ENCODE results near the gene SYNE1.

The SYNE1 gene

DNA sequence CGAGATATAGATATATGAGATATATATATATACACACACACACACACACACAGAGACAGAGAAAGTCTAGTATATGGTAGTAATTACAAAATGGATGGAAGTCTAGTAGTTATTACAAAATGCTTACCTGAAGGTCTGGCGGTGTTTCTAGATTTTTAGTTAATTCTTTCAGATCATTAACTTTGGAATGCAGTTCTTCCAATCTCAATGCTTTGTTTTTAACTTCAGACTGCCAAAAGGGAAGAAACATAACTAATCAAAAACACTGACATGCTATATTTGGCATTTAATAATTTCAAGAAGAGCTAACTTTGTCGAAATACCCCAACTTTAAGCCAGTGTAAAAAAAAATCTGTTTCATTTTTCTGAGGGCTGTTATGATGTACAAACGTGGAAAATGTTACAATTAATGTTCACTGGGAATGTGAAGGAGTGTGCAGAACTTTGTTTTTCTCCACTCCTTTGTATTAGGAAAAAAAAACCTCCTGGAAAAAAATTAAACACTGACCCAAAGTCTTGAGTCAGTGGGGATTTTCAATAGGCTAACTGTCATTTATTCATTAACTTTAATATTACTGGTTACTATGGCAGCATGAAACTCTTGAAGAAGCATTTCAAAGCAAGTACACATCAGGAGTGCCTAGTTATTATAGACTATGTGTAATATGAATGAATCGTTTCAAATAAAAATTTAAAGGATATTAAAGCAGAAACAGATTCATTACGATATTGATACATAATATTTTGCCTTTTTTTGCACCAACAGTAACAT is 232.9 kb downstream of the SYNE1 start:
- TF ChIP-seq, protein P1, sequence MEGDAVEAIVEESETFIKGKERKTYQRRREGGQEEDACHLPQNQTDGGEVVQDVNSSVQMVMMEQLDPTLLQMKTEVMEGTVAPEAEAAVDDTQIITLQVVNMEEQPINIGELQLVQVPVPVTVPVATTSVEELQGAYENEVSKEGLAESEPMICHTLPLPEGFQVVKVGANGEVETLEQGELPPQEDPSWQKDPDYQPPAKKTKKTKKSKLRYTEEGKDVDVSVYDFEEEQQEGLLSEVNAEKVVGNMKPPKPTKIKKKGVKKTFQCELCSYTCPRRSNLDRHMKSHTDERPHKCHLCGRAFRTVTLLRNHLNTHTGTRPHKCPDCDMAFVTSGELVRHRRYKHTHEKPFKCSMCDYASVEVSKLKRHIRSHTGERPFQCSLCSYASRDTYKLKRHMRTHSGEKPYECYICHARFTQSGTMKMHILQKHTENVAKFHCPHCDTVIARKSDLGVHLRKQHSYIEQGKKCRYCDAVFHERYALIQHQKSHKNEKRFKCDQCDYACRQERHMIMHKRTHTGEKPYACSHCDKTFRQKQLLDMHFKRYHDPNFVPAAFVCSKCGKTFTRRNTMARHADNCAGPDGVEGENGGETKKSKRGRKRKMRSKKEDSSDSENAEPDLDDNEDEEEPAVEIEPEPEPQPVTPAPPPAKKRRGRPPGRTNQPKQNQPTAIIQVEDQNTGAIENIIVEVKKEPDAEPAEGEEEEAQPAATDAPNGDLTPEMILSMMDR (IDR thresholded peaks at IDR 0.05; ENCODE audit: borderline replicate concordance, control extremely low read depth, extremely low read depth, insufficient read depth, missing control alignments), result no peak
- DNase-seq (ENCODE audit: low spot score), result no peak
- in situ Hi-C loops (cut with MboI; ENCODE audit: low sequenced_read_pairs, unreplicated experiment), result no loop called here

DNA sequence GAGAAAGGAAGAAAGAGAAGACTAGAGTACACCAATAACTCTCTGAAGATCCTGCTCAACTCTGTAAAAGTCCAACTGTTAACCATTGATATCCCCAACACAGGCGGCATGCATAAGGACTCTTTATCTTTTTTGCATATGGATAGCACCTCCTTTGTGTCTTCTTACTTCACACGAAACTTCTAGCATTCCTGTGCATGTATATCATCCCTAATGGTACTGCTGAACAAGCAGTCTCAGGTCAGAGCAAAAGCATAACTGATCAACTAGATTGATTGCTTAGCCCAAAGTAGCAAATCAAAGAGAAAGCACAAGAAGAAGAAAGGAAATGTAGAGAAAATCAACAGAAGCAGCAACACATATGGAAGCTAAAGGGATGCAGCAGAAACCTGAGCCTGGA is 234.4 kb downstream of the SYNE1 start:
- no peak for DNase-seq (ENCODE audit: low spot score)
- in situ Hi-C loops (cut with MboI; ENCODE audit: low sequenced_read_pairs, unreplicated experiment), result no loop called here

DNA sequence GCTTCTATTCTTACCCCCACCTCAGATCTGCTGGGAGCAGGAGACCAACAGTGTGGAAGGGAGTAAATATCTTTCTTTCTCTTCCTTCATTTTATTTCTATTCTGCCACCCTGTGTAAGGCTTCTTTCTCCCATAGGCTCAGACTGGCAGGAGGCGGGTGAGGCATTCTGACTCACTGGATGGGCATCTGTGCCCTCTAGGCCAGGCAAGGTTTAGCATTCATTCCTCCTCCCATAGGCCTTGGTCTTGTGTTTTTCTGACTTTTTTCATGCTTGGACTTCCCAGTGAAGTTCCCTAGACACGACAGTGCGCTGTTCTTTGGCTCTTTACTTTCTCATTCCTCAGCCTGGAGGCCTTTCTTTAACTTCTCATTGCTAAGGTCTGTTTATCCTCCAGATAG is 235.2 kb downstream of the SYNE1 start:
- TF ChIP-seq, protein P1 (IDR thresholded peaks at IDR 0.05; ENCODE audit: borderline replicate concordance, control extremely low read depth, extremely low read depth, insufficient read depth, missing control alignments), result no peak
- no peak for DNase-seq (ENCODE audit: low spot score)
- in situ Hi-C loops (cut with MboI; ENCODE audit: low sequenced_read_pairs, unreplicated experiment), result no loop called here

More for the DNA sequence above, 234.4 kb downstream of the SYNE1 start:
- TF ChIP-seq, protein P1 (IDR thresholded peaks at IDR 0.05; ENCODE audit: borderline replicate concordance, control extremely low read depth, extremely low read depth, insufficient read depth, missing control alignments), result no peak

DNA sequence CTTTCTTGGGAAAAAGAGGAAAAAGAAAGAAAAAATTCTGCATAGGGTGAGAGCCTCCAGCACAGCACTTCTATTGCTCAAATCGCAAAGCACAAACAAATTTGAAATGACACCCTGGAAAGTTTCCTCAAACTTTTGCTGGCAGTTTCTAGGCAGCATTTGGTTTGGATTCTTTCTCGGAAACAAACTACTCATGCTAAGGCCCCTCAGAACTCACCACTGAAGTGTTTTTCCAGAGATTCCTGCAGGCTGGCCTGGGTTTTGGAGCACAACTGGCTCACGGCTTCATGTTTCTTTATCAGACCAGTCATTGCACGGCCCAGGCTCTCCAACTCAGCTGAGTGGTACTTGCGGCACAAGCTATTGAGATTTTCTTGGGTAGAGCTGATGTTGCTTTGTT is 237.8 kb downstream of the SYNE1 start:
- in situ Hi-C loops (cut with MboI; ENCODE audit: low sequenced_read_pairs, unreplicated experiment), result no loop called here
- no peak for DNase-seq (ENCODE audit: low spot score)
- TF ChIP-seq, protein P1 (IDR thresholded peaks at IDR 0.05; ENCODE audit: borderline replicate concordance, control extremely low read depth, extremely low read depth, insufficient read depth, missing control alignments), result no peak

DNA sequence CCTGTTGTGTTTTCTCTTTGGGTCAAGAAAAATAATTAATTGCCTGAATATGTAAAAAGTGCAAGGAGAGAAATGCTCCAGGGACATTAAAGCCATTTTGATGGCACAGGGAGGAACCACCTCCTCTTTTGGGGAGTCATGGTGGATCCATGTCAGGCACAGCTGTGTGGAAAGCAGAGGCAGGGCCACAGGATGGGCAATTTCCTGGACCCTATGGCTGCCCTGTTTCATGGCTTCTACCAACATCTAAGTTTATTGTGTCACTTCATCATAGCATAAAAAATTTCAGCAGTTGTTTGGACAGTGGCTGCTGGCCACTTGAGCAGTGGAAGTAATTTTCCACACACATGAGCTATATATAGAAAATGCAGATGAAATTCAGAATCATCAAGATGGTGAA is 238.2 kb downstream of the SYNE1 start:
- in situ Hi-C loops (cut with MboI; ENCODE audit: low sequenced_read_pairs, unreplicated experiment), result no loop called here
- TF ChIP-seq, protein P1 (IDR thresholded peaks at IDR 0.05; ENCODE audit: borderline replicate concordance, control extremely low read depth, extremely low read depth, insufficient read depth, missing control alignments), result no peak
- DNase-seq (ENCODE audit: low spot score), result no peak

DNA sequence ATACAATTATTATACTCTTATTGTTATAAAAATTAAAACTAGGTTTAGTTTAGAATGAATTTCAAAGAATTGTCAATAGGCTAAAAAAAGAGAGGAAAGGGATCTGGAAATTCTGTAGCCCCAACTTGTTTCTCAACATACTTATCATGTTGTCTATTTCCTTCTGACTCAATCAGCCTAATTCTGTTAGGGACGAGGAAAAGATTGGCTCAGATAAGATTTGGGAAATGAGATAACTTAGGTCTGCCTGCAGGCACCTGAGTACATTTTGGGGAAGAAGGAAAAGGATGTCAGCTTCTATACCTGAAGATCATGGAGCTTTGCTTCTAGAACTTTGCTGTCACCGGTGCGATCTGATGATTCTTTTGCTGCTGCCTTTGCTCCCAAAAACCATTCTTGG is 238.8 kb downstream of the SYNE1 start:
- TF ChIP-seq, protein P1 (IDR thresholded peaks at IDR 0.05; ENCODE audit: borderline replicate concordance, control extremely low read depth, extremely low read depth, insufficient read depth, missing control alignments), result no peak
- DNase-seq (ENCODE audit: low spot score), result no peak
- in situ Hi-C loops (cut with MboI; ENCODE audit: low sequenced_read_pairs, unreplicated experiment), result no loop called here

Measured in GM13976 (cell line).